SW480 (cell line): ENCODE results near the gene PRG3.
"Not testable (repeated sequence)": the region's sequence is repeated elsewhere in the genome, so short reads cannot be mapped to it uniquely, and the experiment has no call there.

Experiments used
- DNase-seq: peaks from one replicate; pipeline ENCODE4 v3.0.0-alpha.2; 2016; ENCODE audit warnings: low spot score

PRG3 gene

DNA sequence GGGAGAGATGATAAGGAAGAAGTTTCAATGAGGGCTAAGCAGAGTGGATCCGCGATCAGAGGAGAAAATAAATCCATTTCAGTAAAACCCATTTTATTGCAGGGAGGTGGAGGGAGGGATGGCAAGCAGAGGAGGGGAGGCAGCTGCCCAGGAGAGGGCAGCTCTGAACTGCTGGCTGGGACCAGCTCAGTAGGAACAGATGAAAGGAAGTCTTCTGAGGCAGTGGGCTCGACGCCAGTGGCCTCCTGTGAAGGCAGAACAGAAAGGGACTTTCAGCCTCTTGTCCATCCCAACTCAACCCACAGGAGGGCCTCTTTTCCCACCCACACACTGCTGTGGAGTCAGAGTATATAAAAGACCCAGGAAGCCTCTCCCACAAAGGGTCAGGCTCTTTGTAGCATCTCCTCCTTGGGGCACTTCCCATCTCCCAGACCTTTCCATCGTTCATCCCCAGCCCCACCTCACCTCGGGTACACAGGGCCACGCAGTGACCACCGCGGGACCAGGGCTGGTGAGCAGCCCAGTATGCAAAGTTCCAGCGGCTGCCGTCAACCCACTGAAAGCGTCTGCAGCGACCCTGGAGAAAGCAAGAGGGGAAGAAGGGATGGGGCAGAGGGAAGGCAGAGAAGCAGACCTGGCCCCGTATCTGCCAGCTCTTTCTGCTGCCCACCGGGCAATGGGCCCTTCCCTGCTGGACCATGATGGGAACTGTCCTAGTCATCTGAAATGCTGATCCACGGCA, 6.5 kb upstream of the PRG3 start:
- DNase-seq = no peak

DNA sequence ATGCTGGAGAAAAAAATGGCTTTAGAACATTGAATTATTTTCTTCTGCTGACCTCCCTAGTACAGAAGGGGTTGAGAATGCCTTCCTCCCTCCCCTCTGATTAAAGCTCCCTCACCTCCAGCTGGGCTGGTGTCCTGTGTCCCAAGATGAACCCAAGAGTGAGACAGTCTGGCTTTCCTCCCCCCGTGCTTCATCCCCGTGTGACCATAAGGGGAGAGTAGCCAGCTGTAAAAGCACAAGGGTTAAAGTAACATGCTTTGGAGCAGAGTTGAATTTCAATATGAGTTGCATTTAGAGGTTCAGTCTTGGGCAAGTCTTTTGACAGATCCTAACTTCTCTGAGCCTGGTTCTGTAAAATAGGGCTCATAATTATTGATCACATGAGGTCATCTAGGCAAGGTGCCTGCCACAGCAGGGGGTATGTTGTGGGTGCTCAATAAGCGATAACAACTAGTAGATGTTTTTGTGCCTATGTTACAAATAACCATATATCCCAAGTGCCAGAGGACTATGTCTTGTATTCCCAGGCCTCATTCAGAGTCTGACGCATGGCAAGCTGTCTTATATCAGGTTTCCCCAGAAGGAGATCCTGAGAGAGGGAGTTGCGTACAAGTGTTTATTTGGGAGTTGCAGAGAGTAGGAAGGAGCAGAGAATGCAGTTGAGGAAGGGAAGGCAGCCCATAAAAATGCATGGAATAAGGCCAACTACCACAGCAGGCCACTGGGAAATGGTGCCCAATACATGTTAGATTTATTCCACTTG, 5.4 kb upstream of the PRG3 start:
- no peak for DNase-seq

DNA sequence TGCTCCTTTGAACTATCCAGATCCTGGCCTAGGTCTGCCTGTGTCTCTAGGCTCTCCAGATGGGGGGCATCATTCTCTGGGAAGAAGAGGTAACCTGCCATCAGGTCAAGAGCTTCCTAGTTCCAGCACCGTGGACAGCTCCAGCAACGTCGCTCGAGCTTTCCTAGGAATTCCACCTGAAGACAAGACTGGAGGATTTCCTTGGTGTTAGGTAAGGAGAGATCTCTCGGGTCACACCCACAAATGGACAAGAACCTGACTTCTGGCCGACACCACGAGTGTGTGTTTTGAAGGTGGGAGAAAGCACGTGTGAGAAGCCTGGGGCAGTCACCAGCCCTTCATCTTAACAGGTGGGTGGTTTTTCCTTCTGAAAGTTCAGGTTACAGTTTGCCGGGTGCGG, 1.2 kb downstream of the PRG3 start:
- DNase-seq = no peak

DNA sequence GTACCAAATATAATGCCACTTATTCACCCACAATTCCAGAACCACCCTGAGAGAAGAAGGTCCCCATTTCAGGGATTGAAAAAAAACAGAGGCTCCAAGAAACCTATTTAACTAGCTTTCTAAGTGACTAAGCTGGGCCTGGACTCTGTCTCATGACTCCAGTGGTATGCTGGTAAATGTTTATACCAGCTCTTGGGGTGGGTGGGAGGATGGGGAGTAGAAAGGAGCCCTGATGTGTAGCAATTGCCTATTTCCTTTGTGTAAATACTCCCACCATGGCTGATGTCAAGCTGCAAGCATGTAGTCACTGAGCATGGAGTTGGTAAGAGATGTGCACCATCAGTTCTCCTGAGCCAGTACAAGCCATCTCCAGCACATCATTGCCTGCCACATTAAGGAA, 2.8 kb downstream of the PRG3 start:
- DNase-seq = no peak

DNA sequence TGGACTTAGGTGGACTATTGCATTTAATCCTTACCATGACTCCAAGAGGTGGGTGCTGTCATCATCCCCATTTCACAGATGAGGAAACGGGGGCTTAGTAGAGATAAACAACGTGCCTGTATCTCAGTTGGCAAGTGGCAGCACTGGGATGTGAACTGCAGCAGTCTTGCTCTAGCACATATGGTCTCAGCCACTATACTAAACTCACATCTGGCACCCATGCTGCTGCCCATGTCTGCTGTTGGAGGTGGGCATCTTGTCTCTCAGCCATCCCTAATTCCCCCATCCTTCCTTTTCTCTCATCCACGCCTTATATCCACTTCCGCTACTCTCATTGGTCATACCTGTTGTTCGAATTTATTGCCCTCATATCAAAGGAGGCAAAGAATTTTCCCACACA, 3.8 kb downstream of the PRG3 start:
- DNase-seq = peak; percentile 49

DNA sequence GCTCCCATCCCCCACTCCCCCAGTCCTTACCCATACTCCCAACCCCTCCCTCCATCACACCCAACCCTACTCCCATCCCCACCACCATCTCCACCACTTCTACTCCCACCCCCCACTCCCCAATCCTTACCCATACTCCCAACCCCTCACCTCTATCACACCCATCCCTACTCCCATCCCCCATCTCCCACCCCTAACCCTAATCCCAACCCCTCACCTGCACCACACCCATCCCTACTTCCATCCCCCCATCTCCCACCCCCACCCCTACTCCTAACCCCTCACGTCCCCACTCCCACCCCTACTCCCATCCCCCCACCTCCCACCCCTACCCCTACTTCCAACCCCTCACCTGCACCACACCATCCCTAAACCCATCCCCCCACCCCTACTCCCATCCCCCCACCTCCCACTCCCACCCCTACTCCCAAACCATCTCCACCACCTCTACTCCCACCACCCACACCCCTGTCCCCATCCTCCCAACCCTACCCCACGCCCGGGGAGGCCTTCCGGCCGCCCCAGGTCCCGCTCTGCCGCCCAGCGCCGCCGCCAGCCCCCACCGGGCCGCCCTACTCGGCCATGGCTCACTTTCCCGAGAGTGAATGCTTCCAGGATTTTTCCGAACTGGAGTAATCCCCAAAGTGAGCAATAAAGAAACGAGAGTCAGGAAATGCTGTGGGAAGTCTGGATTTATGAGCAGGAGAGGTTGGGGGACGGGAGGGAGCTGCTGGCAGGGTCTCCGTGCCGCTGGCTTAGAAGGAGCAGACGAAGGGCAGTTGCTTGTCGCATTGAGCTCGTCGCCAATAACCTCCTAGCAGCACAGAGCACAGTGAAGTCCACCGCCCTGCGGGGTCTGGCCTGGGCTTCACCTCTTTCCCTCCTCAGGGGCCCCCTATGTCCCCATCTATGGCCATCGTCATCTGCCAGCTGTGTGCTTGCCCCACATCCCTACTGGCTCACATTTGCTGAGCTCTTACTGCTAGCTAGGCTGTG, 4.6 kb downstream of the PRG3 start:
- no peak for DNase-seq

DNA sequence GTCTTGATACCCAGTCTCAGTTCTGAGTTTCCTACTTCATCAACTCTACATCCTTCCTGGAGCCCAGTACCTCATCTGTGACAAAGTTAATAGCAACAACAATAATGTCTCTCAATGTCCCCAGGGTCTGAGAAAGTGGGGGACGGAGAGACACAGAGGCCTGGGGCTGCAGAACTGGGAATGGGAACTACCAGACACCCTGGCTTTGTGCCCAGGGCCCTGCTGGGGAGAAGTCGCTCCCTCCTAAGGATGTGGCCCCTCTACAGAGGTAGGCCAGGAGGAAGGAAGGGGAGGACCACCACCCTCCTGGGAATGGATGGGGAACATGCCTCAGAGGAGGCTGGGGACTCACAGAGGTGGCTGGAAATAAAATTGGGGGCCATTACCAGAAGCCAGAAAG, 5.5 kb downstream of the PRG3 start:
- DNase-seq = no peak

DNA sequence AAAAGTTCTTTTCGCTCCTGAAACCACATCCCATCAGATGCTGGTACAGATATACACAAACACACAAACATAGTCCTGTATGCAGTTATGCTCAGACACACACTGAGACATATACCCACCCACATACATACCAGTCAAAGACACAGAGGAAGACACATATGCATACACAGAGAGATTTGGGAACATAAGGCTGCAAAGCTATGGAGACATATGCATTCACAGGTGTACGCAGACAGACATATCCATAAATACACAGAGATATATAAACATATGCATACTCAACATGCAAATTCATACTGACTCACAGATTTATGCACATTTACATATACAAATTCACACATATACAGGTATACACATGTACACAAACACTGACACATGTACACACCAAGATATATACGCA, 6.0 kb downstream of the PRG3 start:
- DNase-seq = no peak

DNA sequence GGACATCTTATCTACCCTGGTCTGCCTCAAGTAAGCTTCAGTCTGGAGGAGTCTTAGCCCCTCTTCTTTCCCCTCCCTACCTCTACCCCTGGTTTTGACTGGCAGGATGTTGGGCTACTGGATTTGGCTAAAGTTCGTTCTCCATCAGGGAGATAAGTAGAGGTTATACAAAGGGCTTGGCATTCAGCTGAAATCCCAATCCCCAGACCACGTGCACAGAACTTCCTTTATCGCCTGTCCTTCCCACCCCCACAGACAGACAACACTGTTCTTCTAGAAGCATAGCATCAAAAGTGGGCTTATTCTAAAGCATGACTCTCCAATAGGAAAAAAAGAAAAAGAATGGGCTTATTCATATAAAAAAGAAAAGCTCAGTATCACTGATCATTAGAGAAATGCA, 7.8 kb downstream of the PRG3 start:
- no peak for DNase-seq

DNA sequence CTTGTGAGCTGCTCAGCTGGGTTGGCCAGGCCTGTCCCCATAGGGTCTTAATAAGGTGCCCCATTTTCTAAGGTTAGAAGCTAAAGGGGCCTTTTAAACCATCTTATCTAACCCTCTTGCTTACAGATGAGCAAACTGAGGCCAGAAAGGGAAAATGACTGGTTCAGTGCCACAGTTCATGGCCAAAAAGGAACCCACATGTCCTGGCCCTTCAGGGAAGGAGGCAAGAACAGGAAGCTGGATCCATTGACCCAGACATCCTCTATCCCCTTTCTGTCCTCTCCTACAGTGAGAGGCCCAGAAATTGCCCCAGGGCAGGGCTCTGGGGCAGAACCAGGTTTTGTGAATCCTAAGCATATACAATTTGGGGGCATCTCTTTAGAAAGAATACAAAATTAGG, 10.0 kb downstream of the PRG3 start:
- DNase-seq = no peak

DNA sequence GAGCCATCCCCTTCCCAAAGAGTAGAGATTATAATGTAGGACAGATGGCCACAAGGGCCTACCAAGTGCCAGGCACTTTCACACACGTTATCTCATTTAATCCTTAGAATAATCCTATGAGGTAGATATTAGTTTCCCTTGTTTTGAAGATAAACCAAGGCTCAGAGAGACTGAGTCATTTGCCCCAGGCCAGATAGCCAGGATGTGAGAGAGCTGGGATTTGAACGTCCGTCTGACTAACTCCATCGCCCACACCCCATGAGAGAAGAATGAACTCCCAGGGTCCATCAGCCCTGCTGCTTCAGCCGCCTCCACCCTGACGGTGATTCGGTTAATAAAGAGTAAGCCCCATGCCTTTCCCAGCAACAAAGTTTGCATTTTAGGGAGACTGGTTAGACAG, 10.7 kb downstream of the PRG3 start:
- DNase-seq = no peak

DNA sequence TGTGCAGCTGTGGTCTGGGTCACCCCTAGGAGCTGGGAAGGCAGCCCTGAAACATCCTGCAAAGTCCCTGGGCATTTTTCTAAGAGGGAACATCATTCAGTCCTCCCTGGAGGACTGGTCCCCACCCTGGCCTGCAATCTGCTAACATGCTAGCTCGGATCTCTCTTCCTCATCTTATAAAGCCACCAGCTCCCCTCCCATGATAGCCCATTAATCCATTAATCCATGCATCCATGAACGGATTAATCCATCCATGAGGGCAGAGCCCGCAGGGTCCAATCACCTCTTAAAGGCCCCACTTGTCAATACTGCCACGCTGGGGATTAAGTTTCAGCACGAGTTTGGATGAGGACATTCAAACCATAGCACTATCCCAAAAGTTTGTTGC, 12.1 kb downstream of the PRG3 start:
- DNase-seq = no peak

DNA sequence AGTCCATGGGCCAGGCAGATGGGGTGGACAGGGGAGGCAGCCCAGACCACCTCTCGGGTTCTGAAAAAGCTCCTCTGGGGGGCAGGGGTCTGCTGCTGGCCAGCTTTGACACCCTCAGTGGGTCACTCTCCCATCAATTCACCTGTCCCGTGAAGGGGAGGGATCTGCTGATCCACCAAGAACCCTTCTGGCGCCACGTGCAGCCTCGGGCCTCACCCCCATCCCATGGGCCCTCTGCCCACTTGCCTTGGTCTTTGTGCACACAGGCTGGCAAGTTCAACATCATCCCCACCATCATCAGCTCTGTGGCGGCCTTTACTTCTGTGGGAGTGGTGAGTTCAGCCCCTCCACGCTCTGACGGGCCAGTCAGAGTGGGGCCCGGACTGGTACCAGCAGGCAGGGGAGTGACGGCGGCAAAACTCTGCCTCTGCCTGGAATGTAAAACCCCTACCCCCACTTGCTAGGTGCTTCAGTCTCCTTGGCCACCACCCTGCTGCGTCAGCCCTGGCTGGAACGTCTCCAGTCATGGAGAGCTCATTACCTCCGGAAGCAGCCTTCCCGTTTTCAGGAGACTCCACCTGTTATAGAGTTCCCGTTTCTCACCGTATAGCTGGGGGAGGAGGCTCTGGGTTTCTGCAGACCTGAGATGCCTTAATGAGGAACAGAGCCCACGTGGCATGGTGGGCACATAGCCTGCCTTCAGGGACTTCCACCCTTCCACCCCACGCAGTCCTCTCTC, 12.7 kb downstream of the PRG3 start:
- no peak for DNase-seq

DNA sequence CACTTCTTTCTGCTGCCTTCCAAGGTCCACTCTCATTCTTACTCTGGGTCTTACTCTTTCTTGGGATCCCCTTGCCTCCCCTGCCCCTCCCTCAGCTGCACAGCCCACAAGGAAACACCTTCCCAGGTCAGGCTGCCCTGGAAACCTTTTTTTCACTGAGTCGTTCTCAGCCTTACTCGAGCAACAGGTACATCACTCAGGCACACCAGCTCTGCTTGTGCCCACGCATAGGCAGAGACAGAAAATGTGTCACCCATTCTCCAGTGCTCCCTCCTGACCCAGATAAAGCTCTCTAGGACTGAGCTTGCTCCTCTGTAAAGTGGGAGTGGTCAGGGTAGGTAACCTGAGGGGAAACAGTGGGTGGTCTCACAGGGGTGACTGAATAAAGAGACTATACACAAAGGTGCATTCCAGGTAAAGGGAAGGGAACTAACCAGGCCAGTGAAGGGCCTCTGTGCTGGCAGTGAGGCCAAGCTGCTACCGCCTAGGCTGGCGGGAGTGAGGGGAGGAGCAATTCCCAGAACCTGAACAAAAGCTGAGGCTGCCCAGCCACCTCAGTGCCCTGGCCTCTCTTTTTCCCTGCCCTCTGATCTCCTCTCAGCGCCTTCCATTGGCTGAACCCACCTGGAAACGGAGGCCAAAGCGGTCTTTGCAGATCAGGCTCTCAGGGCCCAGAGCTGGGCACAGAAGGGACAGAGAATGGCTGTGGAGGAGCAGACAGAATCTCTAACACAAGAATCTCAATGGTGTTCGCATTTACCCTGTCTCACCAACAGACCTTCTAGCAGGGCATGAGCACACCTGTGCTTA, 15.9 kb downstream of the PRG3 start:
- DNase-seq = no peak

DNA sequence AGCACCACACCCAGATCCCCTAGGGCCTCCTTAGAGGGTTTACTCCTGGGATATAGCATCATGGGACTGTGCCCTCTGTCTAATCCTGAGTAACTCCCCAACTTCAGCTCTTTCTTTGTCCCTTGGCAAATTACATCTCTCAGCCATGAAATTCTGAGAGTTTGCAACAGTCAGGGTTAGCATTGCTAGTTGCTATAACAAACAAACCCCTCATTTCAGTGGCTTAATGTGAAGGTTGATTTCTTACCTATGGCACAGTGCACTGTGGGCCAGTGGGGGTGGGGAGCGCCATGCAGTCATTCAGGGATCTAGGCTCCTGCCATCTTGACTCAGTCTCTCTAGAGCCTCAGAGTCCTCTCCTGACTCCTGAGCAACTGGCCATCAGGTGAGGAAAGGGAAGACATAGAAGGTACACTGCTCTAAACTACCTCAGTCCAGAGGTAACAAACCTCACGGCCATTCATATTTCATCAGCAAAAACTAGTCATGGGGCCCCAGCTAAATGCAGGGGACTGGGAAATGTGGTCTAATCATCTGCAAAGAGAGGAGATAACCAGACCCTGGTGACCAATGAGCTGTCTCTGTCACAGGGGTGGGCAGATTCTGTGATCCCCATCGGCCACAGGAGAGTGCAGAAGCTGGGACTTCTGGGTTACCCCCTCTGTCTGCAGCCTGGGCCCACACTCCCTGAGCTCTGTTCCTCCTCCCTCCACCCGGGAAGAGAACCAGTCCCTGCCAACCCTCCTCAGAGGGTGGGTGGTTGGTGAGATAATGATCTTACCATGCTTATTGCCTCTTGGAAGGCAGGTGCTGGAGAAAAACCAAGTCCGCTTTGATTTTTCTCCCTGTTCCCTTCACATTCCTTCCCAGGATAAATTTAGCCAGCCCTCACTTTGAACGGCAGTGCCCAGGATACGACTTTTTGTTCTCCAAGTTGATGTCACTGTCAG, 17.5 kb downstream of the PRG3 start:
- DNase-seq = no peak

DNA sequence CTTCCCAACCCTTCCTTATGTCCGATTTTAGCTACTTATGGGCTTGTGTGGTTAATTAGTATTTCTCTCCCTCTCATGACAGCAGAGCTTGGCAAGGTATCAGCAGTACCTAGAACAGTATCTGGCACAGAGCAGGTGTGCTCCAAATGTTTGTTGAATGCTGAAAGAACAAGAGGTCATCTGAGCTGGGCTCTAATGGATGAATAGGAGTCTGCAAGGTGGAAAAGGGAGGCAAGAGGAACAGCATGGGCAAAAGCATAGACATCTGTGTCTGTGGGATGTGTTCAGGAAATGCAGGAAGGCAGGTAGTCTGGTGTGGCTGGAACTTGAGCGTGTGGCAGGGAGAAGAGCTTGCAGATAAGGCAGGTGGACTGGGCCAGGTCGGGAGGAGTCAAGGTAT, 19.0 kb downstream of the PRG3 start:
- no peak for DNase-seq

DNA sequence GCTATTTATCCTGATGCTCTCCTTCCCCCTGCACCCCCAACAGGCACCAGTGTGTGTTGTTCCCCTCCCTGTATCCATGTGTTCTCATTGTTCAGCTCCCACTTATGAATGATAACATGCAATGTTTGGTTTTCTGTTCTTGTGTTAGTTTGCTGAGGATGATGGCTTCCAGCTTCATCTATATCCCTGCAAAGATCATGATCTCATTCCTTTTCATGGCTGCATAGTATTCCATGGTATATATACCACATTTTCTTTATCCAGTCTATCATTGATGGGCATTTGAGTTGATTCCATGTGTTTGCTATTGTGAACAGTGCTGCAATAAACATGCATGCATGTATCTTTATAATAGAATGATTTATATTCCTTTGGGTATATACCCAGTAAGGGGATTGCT, 19.5 kb downstream of the PRG3 start:
- not testable (repeated sequence) for DNase-seq

DNA sequence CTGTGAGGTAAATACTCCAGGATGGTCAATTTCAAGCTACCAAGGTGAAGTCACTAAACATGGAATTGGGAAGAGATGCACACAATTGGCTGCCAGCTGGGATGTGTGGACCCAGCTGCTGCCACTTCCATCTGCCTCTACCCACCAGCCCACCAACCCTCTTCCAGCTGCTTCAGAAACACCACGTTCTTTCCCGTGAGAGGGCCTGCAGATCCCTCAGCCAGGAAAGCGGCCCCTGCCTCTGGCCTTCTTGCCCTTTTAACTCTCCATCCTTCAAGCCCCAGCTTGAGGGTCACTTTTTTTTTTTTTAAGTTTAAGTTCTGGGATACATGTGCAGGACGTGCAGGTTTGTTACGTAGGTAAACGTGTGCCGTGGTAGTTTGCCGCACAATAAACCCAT, 20.0 kb downstream of the PRG3 start:
- no peak for DNase-seq

DNA sequence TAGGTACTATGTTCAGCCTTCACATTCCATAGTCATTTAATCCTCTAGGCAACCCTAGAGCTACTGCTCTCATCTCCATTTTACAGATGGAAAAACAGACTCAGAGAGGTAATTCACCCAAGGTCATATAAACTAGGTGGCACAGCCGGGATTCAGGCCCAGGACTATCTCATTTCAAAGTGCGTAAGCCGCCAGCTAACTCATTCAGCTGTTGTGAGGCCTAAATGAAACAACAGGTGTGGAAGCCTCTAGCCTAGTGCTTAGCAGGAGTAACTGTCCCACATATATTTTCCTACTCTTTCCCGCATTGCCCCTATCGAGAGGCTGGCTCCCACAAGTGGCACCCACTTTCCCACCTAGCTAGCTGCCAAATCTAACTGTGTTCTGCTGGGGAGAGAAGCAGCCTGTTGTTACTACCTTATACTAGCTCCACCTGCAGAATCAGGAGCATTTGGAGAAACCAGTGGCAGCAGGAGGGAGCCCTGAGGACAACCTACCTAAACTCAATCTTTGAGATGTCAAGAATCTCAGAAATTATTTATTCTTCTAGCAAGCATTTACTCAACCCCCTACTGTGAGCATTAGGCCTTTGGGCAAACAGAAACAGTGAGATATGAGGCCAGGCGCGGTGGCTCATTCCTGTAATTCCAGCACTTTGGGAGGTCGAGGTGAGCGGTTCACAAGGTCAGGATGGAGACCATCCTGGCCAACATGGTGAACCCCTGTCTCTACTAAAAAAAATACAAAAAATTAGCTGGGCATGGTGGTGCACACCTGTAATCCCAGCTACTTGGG, 20.9 kb downstream of the PRG3 start:
- no peak for DNase-seq
